ENCODE results near the gene KRT8.

GRCh38 chr12:52899338-52900035 lies 5.4 kb downstream of the KRT8 start:
- no peak for TF ChIP-seq TAF1 (IDR thresholded peaks at IDR 0.05; ENCODE audit: low read depth)
- TF ChIP-seq TCF12 (IDR thresholded peaks at IDR 0.05; ENCODE audit: low read depth), result no peak
- no peak for TF ChIP-seq TEAD4 (IDR thresholded peaks at IDR 0.05)
- no peak for TF ChIP-seq CREB1 (IDR thresholded peaks at IDR 0.05; ENCODE audit: low read depth)
- no peak for TF ChIP-seq FOXM1 (IDR thresholded peaks at IDR 0.05; ENCODE audit: borderline replicate concordance, low read depth)
- TF ChIP-seq RAD21 (IDR thresholded peaks at IDR 0.05; ENCODE audit: low read depth), result no peak
